Immature natural killer cell (primary cell): ENCODE measurements around the gene ZNF516. TPM values are rescaled to one million over a fixed set of nuclear protein-coding genes. Genes with fewer than 3 reads are reported as not detected.

Source experiments
- DNase-seq, 3 donors: peaks; one replicate each; pipeline ENCODE4 v3.0.0; 2022; ENCODE audit warnings: mixed read lengths in 1 of 3
- H3K27ac Mint-ChIP-seq, 6 donors: one replicate each; pipeline ENCODE4 v1.8.0; 2020; ENCODE audit warnings: mixed read lengths in 6 of 6, mild to moderate bottlenecking in 5 of 6, inconsistent platforms in 4 of 6, moderate library complexity in 3 of 6
- H3K27me3 Mint-ChIP-seq, 3 donors: one replicate each; pipeline ENCODE4 v1.8.0; 2020 to 2021; ENCODE audit warnings: low read depth in 3 of 3, mild to moderate bottlenecking in 3 of 3, mixed read lengths in 3 of 3, moderate library complexity in 3 of 3, inconsistent platforms in 1 of 3
- H3K36me3 Mint-ChIP-seq, 3 donors: one replicate each; pipeline ENCODE4 v1.8.0; 2020; ENCODE audit warnings: mixed read lengths in 3 of 3, inconsistent platforms in 2 of 3, mild to moderate bottlenecking in 2 of 3
- H3K4me1 Mint-ChIP-seq, 2 donors: one replicate each; pipeline ENCODE4 v1.8.0; 2020; ENCODE audit warnings: inconsistent platforms in 2 of 2, mild to moderate bottlenecking in 2 of 2, mixed read lengths in 2 of 2, moderate library complexity in 1 of 2
- H3K4me3 Mint-ChIP-seq, 5 donors: one replicate each; pipeline ENCODE4 v1.8.0; 2020; ENCODE audit warnings: mild to moderate bottlenecking in 5 of 5, mixed read lengths in 5 of 5, inconsistent platforms in 3 of 5, moderate library complexity in 3 of 5
- H3K9me3 Mint-ChIP-seq, 6 donors: one replicate each; pipeline ENCODE4 v1.8.0; 2020; ENCODE audit warnings: mild to moderate bottlenecking in 6 of 6, mixed read lengths in 6 of 6, inconsistent platforms in 4 of 6, moderate library complexity in 3 of 6
- polyA plus RNA-seq, 3 donors: library from polyadenylated mRNA; unstranded; fragments of 300-500 nt; fragmentation: Illumina TruSeq; gene quantifications; one replicate each; pipeline ENCODE4 v1.2.3, GENCODE V29; 2021

Gene ZNF516
- polyA plus RNA-seq, 3 donors from 2014 or later: 1.2 to 6.1 (median 2.0) TPM

- H3K27ac Mint-ChIP-seq: peak overlapping the region in 2 of 6 donors; percentile 61 to 64
- peaks cover 49 to 53% of the 10 kb centered on the region in 2 donors for H3K4me1 Mint-ChIP-seq
- peak; percentile 49 to 57 (median 50) for DNase-seq
- no peaks in the 10 kb centered on the region for H3K9me3 Mint-ChIP-seq
- peaks cover 12 to 42% (median 28%) of the 10 kb centered on the region in 3 donors for H3K27me3 Mint-ChIP-seq
- peak overlapping the region; percentile 87 to 99 (median 96) for H3K4me3 Mint-ChIP-seq
- H3K36me3 Mint-ChIP-seq: no peaks in the 10 kb centered on the region
These were observed 3.6 kb downstream of the ZNF516 start for GRCh38 chr18:76491473-76491775.

- no peaks in the 10 kb centered on the region for H3K9me3 Mint-ChIP-seq
- peak overlapping the region; percentile 89 to 94 (median 92) for H3K4me3 Mint-ChIP-seq
- no peaks in the 10 kb centered on the region for H3K36me3 Mint-ChIP-seq
- H3K27me3 Mint-ChIP-seq: peaks cover 10 to 42% (median 25%) of the 10 kb centered on the region in 3 donors
- peak overlapping the region; percentile 74 to 96 (median 90) for H3K27ac Mint-ChIP-seq
- DNase-seq: peak; percentile 56 to 62 (median 61)
- H3K4me1 Mint-ChIP-seq: peaks cover 50 to 53% of the 10 kb centered on the region in 2 donors
These were observed 4.2 kb downstream of the ZNF516 start for GRCh38 chr18:76490670-76491472.

- Mint-ChIP-seq H3K27ac (peak overlapping the region; percentile 17 to 96 (median 90)), H3K4me1 (peaks cover 51 to 61% of the 10 kb centered on the region in 2 donors), H3K9me3 (no peaks in the 10 kb centered on the region), H3K27me3 (peaks cover 10 to 38% (median 21%) of the 10 kb centered on the region in 3 donors), H3K36me3 (no peaks in the 10 kb centered on the region), H3K4me3 (peak overlapping the region; percentile 89 to 94 (median 92))
- no peak for DNase-seq
These were observed 5.0 kb downstream of the ZNF516 start for GRCh38 chr18:76490033-76490432.

GRCh38 chr18:76489081-76489480 lies 6.0 kb downstream of the ZNF516 start:
- no peak for DNase-seq

GRCh38 chr18:76488190-76488589 lies 6.9 kb downstream of the ZNF516 start:
- Mint-ChIP-seq H3K27ac (peak overlapping the region in 1 of 6 donors; percentile 9), H3K36me3 (no peaks in the 10 kb centered on the region), H3K9me3 (no peaks in the 10 kb centered on the region), H3K4me1 (peaks cover 54 to 65% of the 10 kb centered on the region in 2 donors), H3K27me3 (peaks cover 8 to 28% (median 14%) of the 10 kb centered on the region in 3 donors), H3K4me3 (no peak overlapping the region)
- DNase-seq: no peak

More at GRCh38 chr18:76489081-76489480, 6.0 kb downstream of the ZNF516 start:
- peak overlapping the region in 1 of 5 donors; percentile 39 for H3K4me3 Mint-ChIP-seq
- peak overlapping the region in 2 of 6 donors; percentile 3 to 89 for H3K27ac Mint-ChIP-seq
- no peaks in the 10 kb centered on the region for H3K36me3 Mint-ChIP-seq
- H3K4me1 Mint-ChIP-seq: peaks cover 58 to 70% of the 10 kb centered on the region in 2 donors
- no peaks in the 10 kb centered on the region for H3K9me3 Mint-ChIP-seq
- H3K27me3 Mint-ChIP-seq: peaks cover 10 to 36% (median 20%) of the 10 kb centered on the region in 3 donors

- peaks cover 53 to 62% of the 10 kb centered on the region in 2 donors for H3K4me1 Mint-ChIP-seq
These were observed 7.3 kb downstream of the ZNF516 start for GRCh38 chr18:76487782-76488181.

GRCh38 chr18:76487070-76487469 lies 8.0 kb downstream of the ZNF516 start:
- Mint-ChIP-seq H3K36me3 (no peaks in the 10 kb centered on the region), H3K4me3 (no peak overlapping the region), H3K27me3 (peaks cover 4 to 19% (median 6%) of the 10 kb centered on the region in 3 donors), H3K27ac (no peak overlapping the region), H3K4me1 (peaks cover 46 to 57% of the 10 kb centered on the region in 2 donors), H3K9me3 (no peaks in the 10 kb centered on the region)
- DNase-seq: no peak

More at GRCh38 chr18:76487782-76488181, 7.3 kb downstream of the ZNF516 start:
- H3K4me3 Mint-ChIP-seq: no peak overlapping the region
- no peaks in the 10 kb centered on the region for H3K36me3 Mint-ChIP-seq
- DNase-seq: no peak
- no peaks in the 10 kb centered on the region for H3K9me3 Mint-ChIP-seq
- H3K27me3 Mint-ChIP-seq: peaks cover 8 to 24% (median 11%) of the 10 kb centered on the region in 3 donors
- peak overlapping the region in 1 of 6 donors; percentile 9 for H3K27ac Mint-ChIP-seq

GRCh38 chr18:76486574-76486973 lies 8.5 kb downstream of the ZNF516 start:
- Mint-ChIP-seq H3K9me3 (no peaks in the 10 kb centered on the region), H3K27me3 (peaks cover 4 to 19% (median 6%) of the 10 kb centered on the region in 3 donors), H3K27ac (no peak overlapping the region), H3K4me1 (peaks cover 45 to 57% of the 10 kb centered on the region in 2 donors), H3K4me3 (no peak overlapping the region), H3K36me3 (no peaks in the 10 kb centered on the region)
- DNase-seq: no peak

GRCh38 chr18:76486038-76486437 lies 9.0 kb downstream of the ZNF516 start:
- Mint-ChIP-seq H3K27me3 (peaks cover 4 to 19% (median 6%) of the 10 kb centered on the region in 3 donors), H3K27ac (peak overlapping the region in 1 of 6 donors; percentile 14), H3K36me3 (peaks cover 0 to under 1% (median 0%) of the 10 kb centered on the region in 3 donors), H3K9me3 (no peaks in the 10 kb centered on the region), H3K4me3 (peak overlapping the region in 2 of 5 donors; percentile 1 to 15), H3K4me1 (peaks cover 50 to 55% of the 10 kb centered on the region in 2 donors)
- DNase-seq: no peak

- H3K36me3 Mint-ChIP-seq: peaks cover 0 to 3% (median 0%) of the 10 kb centered on the region in 3 donors
- H3K9me3 Mint-ChIP-seq: no peaks in the 10 kb centered on the region
- H3K27me3 Mint-ChIP-seq: peaks cover 0 to 11% (median 3%) of the 10 kb centered on the region in 3 donors
- no peak for DNase-seq
- peak overlapping the region in 1 of 5 donors; percentile 48 for H3K4me3 Mint-ChIP-seq
- peak overlapping the region in 1 of 6 donors; percentile 43 for H3K27ac Mint-ChIP-seq
- peaks cover 40 to 44% of the 10 kb centered on the region in 2 donors for H3K4me1 Mint-ChIP-seq
These were observed 10.2 kb downstream of the ZNF516 start for GRCh38 chr18:76484749-76485387.

GRCh38 chr18:76483780-76484179 lies 11.3 kb downstream of the ZNF516 start:
- H3K4me1 Mint-ChIP-seq: peaks cover 34 to 38% of the 10 kb centered on the region in 2 donors
- H3K36me3 Mint-ChIP-seq: peaks cover 0 to 3% (median 0%) of the 10 kb centered on the region in 3 donors
- no peak overlapping the region for H3K4me3 Mint-ChIP-seq
- no peak overlapping the region for H3K27ac Mint-ChIP-seq
- peaks cover 0 to 5% (median 0%) of the 10 kb centered on the region in 3 donors for H3K27me3 Mint-ChIP-seq
- no peaks in the 10 kb centered on the region for H3K9me3 Mint-ChIP-seq
- DNase-seq: no peak

GRCh38 chr18:76482971-76483691 lies 11.9 kb downstream of the ZNF516 start:
- Mint-ChIP-seq H3K27ac (no peak overlapping the region), H3K36me3 (peaks cover 0 to 3% (median 0%) of the 10 kb centered on the region in 3 donors), H3K4me1 (peaks cover 35 to 38% of the 10 kb centered on the region in 2 donors), H3K4me3 (no peak overlapping the region), H3K27me3 (peaks cover 0 to 5% (median 0%) of the 10 kb centered on the region in 3 donors), H3K9me3 (no peaks in the 10 kb centered on the region)
- no peak for DNase-seq

GRCh38 chr18:76482267-76482666 lies 12.8 kb downstream of the ZNF516 start:
- no peak for DNase-seq
- H3K36me3 Mint-ChIP-seq: peaks cover 0 to 3% (median 0%) of the 10 kb centered on the region in 3 donors
- H3K27ac Mint-ChIP-seq: no peak overlapping the region
- peaks cover 0 to 5% (median 0%) of the 10 kb centered on the region in 3 donors for H3K27me3 Mint-ChIP-seq
- H3K9me3 Mint-ChIP-seq: no peaks in the 10 kb centered on the region
- peaks cover 43 to 46% of the 10 kb centered on the region in 2 donors for H3K4me1 Mint-ChIP-seq
- H3K4me3 Mint-ChIP-seq: no peak overlapping the region
